GM12865 (cell line): ENCODE data around the gene EPHB3.
A peak's percentile ranks its signal among the peaks of the same experiment; 100 is the strongest.

ENCODE experiments used
- DNase-seq: peaks from one replicate; pipeline ENCODE4 v3.0.0; 2010; ENCODE audit warnings: low read depth
- H3K4me3 ChIP-seq: 2 replicates; pipeline ENCODE4 v1.5.1; 2011; ENCODE audit warnings: mild to moderate bottlenecking, low read depth, low read length, control low read depth
- TF ChIP-seq, protein P1 (sequence below): IDR thresholded peaks from 2 replicates; pipeline ENCODE4 v1.5.1; 2011; ENCODE audit warnings: low read length, control low read depth, low read depth, inconsistent platforms; ENCODE audit not compliant: insufficient read depth; ENCODE audit errors: missing control alignments

Gene EPHB3

DNA sequence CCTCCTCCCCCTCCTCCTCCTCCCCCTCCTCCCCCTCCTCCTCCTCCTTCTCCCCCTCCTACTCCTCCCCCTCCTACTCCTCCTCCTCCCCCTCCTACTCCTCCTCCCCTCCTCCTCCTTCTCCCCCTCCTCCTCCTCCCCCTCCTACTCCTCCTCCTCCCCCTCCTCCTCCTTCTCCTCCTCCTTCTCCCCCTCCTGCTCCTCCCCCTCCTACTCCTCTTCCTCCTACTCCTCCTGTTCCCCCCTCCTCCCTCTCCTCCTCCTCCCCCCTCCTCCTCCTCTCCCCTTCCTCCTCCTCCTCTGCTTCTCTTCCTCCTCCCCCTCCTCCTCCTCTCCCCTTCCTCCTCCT is 17.1 kb upstream of the EPHB3 start:
- TF ChIP-seq, protein P1, sequence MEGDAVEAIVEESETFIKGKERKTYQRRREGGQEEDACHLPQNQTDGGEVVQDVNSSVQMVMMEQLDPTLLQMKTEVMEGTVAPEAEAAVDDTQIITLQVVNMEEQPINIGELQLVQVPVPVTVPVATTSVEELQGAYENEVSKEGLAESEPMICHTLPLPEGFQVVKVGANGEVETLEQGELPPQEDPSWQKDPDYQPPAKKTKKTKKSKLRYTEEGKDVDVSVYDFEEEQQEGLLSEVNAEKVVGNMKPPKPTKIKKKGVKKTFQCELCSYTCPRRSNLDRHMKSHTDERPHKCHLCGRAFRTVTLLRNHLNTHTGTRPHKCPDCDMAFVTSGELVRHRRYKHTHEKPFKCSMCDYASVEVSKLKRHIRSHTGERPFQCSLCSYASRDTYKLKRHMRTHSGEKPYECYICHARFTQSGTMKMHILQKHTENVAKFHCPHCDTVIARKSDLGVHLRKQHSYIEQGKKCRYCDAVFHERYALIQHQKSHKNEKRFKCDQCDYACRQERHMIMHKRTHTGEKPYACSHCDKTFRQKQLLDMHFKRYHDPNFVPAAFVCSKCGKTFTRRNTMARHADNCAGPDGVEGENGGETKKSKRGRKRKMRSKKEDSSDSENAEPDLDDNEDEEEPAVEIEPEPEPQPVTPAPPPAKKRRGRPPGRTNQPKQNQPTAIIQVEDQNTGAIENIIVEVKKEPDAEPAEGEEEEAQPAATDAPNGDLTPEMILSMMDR, result no peak
- H3K4me3 ChIP-seq, result no peak overlapping the region
- no peak for DNase-seq

DNA sequence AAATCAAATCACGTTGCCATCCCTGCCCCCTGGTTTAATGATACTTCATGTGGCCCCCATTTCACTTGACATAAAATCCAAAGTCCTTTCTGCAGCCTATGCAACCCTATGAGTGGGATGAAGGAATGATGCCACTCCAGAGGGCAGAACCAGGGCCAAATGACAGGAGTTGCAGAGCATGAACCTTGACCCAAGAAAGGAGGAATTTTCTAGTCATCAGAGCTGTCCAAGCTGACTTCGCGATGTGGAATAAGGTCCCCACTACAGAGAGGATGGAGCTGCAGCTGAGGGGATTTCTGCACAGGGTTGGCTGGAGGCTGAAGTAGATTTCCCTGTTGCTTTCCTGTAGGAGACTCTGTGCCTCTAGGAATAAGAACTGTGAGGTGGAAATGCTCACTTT is 15.8 kb upstream of the EPHB3 start:
- no peak for DNase-seq
- TF ChIP-seq, protein P1, result no peak

DNA sequence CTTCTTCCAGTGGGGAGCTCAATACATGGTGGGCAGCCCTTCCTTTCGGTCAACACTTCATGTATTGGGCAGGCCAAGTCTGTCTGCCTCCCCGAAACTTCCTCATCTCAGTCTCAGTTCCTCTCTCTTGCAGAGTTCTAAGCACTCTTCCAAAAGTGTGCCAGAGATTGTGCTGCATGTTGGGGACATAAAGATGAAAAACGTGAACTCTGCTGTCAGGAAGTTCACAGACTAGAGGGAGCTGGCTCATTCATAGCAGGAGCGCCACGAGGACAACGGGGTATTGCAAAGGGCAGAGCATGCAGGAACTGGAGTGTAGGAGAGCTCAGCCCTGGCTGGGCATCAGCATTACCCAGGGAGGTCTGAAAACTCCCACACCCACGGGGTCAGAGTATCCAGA is 15.3 kb upstream of the EPHB3 start:
- TF ChIP-seq, protein P1, result no peak
- peak; percentile 31 for DNase-seq
- no peak overlapping the region for H3K4me3 ChIP-seq

More for the DNA sequence above, 15.8 kb upstream of the EPHB3 start:
- no peak overlapping the region for H3K4me3 ChIP-seq

DNA sequence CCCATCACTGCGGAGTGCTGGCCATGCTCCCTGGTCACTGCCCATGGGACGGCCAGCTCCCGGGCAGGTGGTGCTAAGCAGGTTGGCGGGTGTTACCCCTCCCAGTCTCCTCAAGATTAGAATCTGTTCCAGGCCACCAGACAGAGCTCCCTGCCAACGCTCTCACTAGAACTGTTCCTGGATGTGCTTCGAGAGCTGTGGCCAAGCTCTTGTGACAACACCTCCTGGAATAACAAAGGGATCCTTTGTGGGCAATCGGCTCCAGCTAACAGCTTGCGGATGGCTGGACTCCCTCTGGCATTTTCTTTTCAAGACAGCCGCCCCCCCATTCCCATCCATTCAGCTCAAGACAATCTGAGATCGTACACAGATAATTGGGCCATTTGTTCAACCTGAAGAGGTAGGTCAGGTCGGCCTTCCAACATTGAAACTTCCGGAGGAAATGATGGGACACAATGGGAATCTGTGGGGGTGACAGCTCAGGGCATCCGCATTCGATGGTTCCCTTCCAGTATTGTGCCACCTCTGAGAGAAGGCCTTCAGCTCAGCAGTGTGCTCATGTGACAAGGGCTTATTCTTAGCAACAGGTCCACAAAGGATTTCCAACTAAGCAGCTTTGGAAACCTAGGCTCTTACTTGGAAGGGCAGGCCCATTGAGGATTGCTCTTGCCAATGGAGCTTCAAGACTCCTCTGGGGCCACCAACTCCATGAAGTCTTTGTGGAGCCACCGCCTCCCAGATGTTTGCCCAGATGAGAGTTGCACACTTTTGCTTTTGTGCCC is 11.6 kb upstream of the EPHB3 start:
- TF ChIP-seq, protein P1, result no peak
- no peak for DNase-seq
- no peak overlapping the region for H3K4me3 ChIP-seq

DNA sequence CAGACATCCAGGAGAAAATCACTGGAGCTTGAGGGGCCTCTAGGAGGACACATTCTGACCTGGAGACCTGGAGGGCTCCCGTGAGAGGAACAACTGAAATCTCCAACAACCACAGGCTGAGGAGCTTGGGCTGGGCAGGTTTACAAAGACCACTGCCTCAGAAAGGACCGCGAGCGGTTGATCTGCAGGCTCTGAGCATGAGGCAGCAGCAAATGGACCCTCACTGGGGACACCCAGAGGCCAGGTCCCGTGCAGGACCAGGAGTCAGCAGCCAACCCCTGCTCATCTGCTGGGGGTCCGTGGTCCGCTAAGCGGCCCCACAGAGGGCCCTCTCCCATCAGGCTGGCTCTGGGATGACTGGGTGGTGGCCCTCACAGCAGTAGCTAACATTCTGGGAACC is 10.5 kb upstream of the EPHB3 start:
- DNase-seq, result no peak
- TF ChIP-seq, protein P1, result no peak
- H3K4me3 ChIP-seq, result no peak overlapping the region

DNA sequence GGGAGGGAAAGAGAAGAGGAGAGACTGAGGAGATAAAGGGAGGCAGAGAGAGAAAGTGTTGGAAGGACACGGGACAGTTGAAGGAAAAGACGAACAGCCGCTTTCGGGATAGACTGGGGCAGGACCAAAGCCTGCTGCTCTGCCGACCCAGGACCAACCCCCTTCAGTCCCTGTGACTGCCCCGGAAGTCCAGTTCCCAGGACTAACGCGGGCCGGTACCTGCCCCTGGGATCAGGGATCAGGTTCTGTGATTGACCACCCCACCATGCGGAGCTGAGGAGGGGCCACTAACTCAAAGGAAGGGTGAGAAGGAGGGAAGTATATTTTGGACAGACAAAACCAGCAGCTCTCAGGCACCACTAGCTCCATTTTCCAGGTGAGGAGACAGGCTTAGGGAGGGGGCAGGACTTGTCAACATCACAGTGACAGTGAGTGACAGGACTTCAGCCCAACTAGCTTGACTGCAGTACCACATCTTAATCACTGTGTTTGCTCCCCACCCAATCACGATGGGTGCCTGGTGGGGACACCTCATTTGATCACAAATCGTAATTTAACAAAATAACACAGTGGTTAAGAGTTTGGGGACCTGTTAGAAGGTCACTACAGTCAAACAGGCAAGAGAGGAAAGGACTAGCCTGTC is 9.8 kb upstream of the EPHB3 start:
- H3K4me3 ChIP-seq, result no peak overlapping the region
- no peak for DNase-seq
- TF ChIP-seq, protein P1, result no peak
